NCI-H128 (cell line): ENCODE data around the gene TMEM132D.

ENCODE experiments used
- DNase-seq: peaks from one replicate; lab custom pipeline; 2025; ENCODE audit not compliant: unreplicated experiment; lab: John Stamatoyannopoulos, UW

The TMEM132D gene

DNA sequence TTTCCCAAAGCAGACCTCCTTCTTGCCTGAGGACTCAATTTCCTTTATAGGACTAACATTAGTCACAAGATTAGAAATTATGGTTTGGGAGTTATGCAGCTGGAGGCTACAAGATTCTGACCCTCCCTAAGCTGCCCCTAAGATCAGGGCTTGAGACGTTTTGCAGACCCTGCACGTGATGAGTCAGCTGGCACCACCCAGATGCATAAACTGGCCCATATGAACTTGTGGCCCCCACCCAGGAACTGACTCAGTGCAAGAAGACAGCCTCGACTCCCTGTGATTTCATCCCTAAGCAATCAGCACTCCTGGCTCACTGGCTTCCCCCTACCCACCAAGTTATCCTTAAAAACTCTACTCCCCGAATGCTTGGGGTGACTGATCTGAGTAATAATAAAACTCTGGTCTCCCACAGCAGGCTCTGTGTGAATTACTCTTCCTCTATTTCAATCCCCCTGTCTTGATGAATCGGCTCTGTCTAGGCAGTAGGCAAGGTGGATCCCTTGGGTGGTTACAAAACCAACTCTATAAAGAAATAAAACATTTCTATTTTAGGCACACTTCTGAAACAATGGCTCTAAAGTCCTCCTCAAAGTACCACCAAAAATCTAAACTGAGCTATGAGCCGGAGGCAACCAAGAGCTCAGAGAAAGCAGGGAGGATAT lies 233.4 kb downstream of the TMEM132D start:
- DNase-seq: no peak

DNA sequence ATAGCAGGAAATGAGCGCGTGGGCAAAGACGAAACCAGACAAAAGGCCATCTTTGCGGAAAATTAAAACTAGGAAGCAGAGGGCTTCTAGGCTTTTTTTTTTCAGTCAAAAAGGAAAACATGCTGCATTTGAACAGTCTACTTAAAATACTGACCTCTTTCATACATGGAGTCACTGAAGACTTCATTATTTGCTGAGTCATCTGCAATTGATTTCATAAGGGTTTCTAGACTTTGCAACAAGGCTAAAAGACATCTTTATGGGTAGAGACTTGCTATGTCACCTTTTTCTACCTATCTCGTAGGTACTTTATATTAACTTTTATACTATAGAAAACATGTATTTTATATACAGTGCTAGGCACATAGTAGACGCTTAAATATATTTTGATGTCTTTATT lies 238.4 kb downstream of the TMEM132D start:
- DNase-seq: no peak

DNA sequence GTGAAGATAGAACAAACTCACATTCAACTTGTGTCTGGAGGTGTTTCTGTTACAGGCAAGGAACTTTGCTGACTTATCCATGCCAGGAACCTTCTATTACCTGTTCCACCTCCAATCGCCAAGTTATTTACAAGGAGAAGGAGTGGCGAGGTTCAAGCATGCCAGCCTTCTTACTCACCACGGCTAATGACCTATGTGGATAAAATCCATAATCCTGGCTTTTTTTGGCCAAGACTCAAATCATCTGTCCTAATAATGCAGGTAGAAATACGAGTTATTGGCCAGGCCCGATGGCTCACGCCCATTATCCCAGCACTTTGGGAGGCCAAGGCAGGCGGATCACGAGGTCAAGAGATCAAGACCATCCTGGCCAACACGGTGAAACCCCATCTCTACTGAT lies 241.6 kb downstream of the TMEM132D start:
- DNase-seq: no peak

DNA sequence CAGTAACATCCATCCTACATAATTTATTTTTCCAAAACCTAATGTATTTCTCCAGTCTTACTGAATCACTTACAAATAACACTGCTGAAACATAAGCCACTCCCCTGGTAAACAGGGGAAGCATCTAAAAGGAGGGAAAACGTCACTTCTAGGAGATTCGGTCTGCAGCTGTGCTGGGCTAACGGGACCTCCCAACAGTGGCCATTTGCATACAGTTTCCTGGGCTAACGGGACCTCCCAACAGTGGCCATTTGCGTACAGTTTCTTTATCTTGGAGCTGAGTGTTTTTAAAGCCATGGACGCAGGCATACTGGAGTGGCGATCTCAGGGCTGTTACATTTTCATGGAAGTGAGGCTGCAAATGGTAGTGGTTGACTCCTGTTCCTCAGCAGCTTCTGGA lies 242.9 kb downstream of the TMEM132D start:
- DNase-seq: no peak

DNA sequence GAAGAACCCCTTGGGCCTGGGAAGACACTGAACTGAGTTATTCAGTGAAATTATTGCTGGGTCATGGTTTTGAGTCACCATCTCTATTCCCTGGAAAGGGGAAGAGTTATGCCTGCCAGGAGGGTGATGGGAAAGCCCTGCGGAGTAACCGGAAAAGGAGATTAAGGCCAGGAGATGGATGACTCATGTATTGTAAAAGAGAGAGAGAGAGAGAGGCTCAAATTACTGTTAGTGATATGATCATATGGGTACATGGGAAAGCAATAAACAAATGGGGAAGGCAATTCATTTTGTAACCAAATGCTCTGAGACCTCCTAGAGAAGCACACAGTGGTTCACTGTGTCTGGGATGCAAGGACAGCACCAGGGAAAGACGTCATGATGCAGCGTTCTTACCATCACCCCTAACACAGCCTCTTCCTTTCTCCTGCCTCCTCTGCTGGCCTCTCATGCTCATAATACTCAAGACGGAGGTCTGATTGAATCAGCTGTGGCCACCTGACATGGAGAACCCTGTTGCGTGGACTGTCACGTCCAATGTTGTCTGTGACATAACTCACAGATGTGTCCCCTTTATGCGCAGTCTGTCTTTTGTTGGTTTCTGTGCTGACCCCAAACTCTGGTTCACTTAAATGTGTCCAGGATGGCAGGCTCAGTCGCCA lies 243.7 kb downstream of the TMEM132D start:
- no peak for DNase-seq

DNA sequence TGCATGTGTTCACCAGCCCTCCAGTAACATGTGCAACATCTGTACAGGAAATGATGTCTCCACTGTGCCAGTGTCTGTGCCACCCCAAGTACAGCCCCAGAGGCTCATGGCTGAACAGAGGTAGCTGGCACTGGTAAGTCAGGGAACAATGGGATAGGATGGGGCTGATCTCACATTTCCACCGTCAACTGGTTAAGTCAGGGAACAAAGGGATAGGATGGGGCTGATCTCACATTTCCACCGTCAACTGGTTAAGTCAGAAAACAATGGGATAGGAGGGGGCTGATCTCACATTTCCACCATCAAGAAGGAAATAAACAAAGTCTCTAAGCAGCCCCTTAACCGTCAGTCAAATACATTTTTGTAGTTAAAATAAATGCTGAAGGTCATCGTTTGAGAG lies 246.6 kb downstream of the TMEM132D start:
- no peak for DNase-seq

DNA sequence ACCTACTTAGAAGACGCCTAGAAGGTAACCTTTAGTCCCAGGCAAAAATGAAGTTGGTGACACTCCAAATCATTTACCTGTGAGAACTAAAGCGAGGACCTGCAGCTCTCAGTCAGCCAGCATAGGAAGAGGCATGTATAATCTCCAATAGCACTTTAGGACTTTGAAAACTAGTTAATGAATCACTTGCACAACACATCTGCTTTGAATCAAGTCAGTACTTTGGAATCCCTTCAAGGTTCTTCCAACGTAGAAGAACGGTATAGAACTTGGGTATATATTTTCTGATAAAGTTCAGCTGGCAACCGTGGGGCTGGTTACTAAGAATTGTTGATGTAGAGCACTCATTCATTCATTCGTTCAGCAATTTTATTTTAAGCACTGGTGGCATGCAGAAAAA lies 251.9 kb downstream of the TMEM132D start:
- no peak for DNase-seq

DNA sequence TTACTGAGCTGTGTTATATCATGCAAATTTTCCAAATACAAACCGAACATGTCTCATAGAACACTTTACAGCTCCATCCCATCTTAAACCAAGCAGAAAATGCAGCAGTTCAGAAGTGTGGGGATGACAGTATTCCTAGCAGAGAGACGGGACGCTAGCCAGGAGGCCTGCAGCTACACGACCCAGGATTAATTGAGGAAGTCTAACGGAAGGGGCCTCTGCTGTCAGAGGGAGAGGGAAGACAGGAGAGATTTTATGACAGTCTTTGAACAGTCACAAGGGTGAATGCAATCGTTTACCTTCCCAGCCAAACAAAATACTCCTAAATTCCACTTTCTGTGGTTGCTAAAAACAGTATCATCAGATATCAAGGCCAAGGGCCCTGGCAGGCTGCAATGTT lies 261.9 kb downstream of the TMEM132D start:
- no peak for DNase-seq

DNA sequence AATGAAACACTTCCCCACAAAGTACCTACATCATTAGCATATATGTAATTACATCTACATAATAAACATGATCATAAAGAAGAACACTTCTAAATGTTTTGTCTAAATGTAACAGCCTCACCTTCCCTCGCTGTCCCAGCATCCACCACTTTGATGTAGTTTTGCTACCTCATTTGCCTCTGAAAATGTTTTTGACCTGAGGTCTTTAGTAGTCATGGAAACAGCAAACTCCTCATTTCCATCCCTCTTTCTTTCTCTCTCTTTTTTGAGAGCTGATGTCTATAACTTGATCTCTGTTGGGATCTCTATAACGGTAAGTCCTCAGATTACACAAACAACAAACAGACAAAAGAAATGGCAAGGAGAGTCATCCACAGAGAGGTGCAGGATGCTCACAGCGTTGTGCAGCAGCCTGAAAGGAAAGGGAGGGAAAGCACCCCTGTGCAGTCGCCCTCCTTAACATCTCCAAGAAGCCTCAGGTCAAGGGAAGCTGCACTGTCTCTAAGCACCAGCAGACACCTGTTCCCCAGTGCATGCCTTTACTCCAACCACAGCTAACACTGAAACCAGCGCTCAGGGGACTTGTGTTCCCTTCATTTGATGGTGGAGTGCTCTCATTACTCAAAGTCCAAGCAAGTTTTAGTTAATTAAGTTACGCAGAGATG lies 268.7 kb downstream of the TMEM132D start:
- DNase-seq: no peak

DNA sequence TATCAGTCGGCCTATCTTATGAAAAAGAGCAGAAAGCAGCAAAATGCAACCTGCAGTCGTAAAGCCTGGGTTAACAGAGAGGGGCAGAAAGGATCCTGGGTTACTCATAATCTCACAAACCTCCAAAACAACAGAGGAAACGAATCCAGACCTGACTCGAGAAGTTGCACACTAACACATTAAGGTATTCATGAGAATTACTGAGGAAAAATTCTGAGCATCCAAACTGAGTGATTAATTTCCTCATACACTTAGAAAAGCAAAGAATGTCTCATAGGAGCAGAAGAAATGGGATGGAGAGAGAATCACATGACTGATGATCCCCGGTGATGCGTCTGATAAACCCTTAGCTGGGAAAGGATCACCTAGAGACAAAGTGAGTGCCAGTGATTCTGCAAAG lies 272.5 kb downstream of the TMEM132D start:
- DNase-seq: no peak

DNA sequence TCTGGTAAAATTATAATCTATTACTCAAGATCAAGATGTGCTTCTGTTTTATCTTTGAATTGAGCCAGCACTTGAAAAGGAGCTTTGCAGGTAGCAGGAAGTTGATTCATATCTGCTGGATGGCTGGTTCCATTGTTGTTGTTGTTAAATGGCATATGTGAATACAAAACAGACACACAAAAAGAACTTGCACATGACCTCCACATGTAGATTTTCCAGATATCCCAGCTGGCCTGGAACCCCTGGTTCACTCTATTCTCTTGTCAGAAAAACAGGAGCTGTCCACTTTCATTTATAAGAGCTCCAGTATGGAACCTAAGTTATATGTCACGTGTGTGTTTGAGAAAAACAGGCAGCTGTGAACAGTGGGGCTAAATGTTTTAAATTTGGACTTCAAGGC lies 273.9 kb downstream of the TMEM132D start:
- no peak for DNase-seq

DNA sequence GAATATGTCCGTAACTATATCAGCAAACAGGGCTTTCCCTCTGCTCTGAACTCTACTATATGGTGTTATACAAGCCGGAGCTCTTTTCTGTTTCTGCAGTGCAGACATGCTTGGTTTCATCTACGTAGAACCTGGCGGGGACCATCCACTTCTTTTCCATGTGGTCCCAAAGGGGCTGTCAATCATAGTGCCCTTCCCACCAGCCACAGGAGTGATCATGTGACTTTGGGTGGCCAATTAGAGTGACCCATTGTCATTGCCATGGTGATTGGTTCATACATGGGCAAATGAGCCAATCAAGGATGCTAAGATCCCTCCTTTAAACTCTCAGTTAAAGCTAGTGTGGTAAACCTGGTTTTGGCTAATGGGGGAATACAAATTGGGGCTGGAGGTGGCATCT lies 281.3 kb downstream of the TMEM132D start:
- DNase-seq: no peak

DNA sequence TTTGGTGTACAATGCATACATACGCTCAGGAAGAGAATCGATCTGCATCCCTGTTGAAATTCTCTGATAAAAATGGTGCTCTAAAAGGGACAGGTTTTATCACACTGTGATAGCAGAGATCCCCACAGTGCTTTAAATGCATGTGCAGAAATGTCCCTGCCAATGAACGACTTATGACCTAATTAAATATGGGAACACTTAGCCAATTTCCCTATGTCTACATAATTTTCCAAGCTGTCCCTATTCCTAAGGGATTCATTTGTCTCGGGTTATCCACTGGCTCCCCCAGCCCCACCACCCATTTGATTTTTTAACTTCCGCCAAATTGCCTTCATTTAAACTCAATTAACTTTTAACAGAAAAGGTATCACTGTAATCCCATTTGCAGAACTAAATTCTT lies 284.6 kb downstream of the TMEM132D start:
- no peak for DNase-seq

DNA sequence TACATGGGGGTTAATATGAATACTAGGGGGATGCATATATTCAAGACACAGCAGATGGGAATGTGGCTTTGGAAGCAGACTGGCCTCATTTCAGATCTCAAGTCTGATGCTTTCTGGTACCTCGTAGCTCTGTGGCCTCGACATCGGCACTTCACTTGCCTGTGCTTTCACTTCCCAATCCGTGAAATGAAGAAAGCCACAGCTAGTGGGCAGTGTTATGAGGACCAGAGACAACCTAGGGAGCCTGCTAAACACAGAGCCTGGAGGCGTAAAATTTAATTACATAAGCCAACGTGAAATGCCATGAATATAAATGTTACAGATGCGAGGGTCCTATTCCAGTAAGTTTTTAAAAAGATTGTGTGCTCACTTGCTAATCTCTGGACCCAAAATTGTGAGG lies 286.0 kb downstream of the TMEM132D start:
- no peak for DNase-seq

DNA sequence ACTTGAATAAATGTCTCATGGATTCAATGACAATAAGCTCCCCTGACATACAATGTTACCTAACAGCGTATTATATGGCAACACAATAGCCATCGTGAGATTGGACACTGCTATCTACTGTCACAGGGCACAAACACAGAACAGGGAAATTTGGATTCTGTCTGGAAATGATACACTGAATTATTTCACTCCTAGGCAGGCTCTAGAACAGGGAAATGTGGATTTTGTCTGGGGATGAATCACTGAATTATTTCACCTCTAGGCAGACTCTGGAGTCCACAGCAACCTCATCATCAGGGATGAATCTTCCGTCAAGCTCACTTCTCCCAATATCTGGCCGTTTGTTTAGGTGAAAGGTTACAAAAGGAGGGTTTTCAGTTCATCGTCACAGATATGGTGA lies 288.8 kb downstream of the TMEM132D start:
- DNase-seq: no peak

DNA sequence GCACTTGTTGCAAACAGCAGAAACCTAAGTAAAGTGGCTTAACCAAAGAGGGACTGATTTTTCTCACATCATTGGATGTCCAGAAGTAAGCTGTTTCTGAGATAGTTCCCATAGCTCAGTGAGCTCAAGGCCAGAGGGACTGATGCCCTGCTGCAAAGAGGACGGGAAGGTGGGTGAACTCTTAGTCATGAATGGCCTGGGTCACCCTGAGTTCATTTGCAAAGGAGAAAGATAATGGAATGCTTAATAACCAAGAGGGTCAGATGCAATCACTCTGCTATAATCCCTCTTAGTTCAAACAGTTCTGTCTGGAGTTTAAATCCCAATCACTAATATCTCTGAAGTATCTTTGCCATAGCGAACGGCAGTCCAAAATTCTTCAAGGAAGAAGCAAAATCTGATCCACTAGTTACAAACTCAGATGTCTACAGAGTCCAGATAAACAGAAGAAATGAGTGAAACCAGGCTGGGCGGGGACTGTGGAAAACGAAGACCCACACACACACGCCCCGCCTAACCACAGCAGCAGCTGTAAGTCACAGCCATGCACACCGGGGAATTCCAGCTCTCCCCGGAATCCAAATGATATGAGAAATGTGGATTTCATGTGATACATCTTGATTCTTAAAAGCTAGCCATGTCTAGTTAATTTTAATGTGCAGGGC lies 289.5 kb downstream of the TMEM132D start:
- DNase-seq: no peak

DNA sequence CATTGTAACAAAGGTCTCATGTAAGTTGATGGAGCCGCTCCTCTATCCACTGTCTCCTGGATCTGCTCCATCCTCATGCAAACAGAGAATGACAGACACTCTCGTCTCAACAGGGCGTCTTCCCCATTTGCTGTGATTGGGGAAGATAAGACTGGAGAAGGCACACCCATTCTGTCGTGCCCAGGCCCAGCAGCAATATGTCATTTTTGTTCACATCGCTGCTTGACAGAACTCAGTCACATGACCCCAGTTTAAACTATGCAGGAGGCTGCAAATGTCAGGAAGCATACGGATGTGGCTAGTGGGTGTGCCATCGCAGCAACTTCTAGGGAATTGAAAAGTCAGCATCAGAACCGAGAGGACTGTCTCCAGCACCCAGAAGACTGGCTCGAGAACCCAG lies 290.5 kb downstream of the TMEM132D start:
- no peak for DNase-seq

DNA sequence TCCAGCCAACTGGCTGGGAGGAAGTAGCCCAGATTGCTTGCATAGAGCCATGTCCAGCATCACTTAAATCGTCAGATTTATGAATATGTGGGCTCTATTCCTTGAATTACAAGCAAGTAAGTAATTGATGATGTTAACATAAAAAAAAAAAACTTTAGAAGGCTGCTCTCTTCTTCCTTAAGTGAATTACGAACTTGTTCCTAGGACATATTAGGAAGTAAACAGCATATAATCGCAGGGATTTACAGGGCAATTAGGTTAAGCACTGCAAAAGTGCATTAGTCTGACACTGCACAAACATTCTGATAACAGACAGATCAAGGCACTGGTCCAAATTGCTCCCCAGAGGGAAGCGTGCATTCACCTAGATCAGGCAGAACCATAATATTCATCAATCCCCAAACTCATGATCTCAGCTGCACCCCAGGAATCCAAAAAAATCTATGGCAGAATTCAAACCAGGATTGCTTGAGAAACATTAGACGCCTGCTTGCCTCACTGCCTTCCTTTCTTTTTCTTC lies 293.2 kb downstream of the TMEM132D start:
- DNase-seq: no peak

DNA sequence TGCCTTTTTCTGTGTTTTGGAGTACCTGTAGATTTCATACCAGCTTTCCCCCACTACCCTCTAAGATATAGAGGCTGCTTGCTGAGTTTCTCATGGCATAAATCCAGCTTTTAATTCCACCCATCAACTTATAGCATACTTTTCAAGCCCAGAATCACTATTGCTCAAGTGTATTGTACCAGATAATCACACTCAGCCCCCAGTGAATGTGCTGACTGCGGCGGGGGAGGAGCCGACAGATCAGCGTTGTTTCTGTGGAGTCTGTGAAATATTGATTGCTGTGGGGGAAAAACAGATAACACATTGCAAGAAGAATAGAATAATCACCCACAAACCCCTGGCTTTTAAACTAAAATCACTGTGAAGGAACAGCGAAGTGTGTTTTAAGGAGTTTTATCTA lies 296.1 kb downstream of the TMEM132D start:
- no peak for DNase-seq

DNA sequence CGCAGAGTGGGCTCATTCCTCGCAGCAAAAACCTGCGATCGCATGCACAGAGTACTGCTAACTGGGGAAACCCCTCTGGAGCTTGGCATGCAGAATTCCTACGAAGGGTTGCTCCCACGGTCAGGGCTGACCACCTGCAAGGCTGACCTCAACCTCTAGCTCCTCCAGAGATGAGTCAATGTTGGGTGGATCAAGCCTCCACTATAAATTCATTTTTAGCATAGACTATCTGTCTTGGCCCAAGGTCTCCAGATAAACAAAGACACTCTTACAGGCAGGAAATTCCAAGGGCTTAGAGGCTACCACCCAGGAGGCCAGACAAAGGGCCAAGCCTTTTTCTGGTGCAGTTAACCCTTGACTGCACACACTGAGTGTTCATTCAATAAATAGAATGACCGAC lies 296.5 kb downstream of the TMEM132D start:
- no peak for DNase-seq

DNA sequence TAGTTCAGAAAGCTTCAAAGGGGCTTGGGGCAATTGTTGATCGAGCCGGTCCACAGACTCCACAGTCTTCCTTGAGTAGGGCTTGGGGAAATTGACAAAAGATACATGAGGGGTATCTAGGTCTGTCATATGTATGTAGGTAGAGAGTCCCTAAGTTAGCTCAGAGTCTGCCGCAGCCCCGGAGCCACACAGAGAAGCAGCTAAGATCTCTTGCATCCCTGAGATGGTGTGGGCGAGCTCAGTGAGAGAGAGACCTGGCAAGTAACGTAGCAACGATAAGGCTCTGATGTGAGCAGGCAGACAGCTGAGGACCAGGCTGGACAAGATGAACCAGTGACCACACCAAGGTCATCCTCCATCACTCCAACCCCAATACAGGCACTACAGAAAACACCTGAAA lies 297.6 kb downstream of the TMEM132D start:
- no peak for DNase-seq

DNA sequence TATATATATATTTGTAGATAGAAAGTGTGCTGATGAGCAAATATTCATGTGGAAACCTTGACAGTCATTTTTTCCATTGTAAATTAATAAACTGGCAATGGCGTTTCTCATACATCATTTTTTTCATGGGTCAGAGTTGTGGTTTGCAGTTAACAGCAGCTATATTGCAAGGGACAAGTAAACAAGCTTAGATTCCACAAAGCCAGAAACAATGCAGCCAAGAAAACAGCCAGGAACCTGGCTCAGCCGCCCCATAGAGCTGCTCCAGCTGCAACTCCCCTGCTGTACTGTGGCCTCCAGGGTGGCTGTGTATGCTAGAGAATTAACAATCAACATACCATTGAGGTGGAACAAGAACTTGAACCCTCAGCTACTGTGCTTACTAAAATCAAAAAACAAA lies 298.2 kb downstream of the TMEM132D start:
- no peak for DNase-seq
